ENCODE data around the gene ROBO1. TPM values are rescaled to one million over a fixed set of nuclear protein-coding genes. Genes with fewer than 3 reads are reported as not detected.

Gene ROBO1
- total RNA-seq, 1 experiment from 2014 or later: 33.9 TPM

GRCh38 chr3:79521221-79521848, 246.5 kb downstream of the ROBO1 start:
- H3K27ac Mint-ChIP-seq (ENCODE audit: unreplicated experiment): no peak overlapping the region
- CTCF ChIA-PET: interaction anchor here (0.7 to 1.4 kb wide), 2 partner anchors 1155 to 1667 kb away, joined by 3 to 11 read pairs; no protein-coding TSS in a partner anchor
- H3K4me3 Mint-ChIP-seq (ENCODE audit: low read depth, unreplicated experiment): no peak overlapping the region
- BruUV-seq (replicated peaks): no TSS peak
- peak; percentile 23 for TF ChIP-seq CTCF (IDR thresholded peaks at IDR 0.05; ENCODE audit: unreplicated experiment)
- H3K4me1 Mint-ChIP-seq (ENCODE audit: low read depth, unreplicated experiment): peaks cover 5% of the 10 kb centered on the region
- no peaks in the 10 kb centered on the region for H3K36me3 Mint-ChIP-seq (ENCODE audit: insufficient read depth, unreplicated experiment)
- H3K27me3 Mint-ChIP-seq (ENCODE audit: unreplicated experiment): no peaks in the 10 kb centered on the region
- intact Hi-C loops (cut with micrococcal nuclease; ENCODE audit: unreplicated experiment): loop anchor here (1.0 to 10.0 kb wide), 5 partner anchors 353 to 1723 kb away; no protein-coding TSS in a partner anchor
- no peaks in the 10 kb centered on the region for H3K9me3 Mint-ChIP-seq (ENCODE audit: low read depth, unreplicated experiment)
- DNase-seq: peak; percentile 45

GRCh38 chr3:79517766-79518413, 249.9 kb downstream of the ROBO1 start:
- TF ChIP-seq CTCF (IDR thresholded peaks at IDR 0.05; ENCODE audit: unreplicated experiment): no peak
- BruUV-seq (replicated peaks): no TSS peak
- Mint-ChIP-seq H3K4me1 (ENCODE audit: low read depth, unreplicated experiment) (peaks cover 5% of the 10 kb centered on the region), H3K27me3 (ENCODE audit: unreplicated experiment) (no peaks in the 10 kb centered on the region), H3K27ac (ENCODE audit: unreplicated experiment) (no peak overlapping the region), H3K9me3 (ENCODE audit: low read depth, unreplicated experiment) (no peaks in the 10 kb centered on the region), H3K4me3 (ENCODE audit: low read depth, unreplicated experiment) (no peak overlapping the region), H3K36me3 (ENCODE audit: insufficient read depth, unreplicated experiment) (no peaks in the 10 kb centered on the region)
- CTCF ChIA-PET: interaction anchor here (1.1 kb wide), 1 partner anchor 432 kb away, joined by 10 read pairs; no protein-coding TSS in a partner anchor
- intact Hi-C loops (cut with micrococcal nuclease; ENCODE audit: unreplicated experiment): no loop called here
- peak; percentile 41 for DNase-seq

GRCh38 chr3:79516795-79517194, 251.0 kb downstream of the ROBO1 start:
- Mint-ChIP-seq H3K9me3 (ENCODE audit: low read depth, unreplicated experiment) (no peaks in the 10 kb centered on the region), H3K36me3 (ENCODE audit: insufficient read depth, unreplicated experiment) (no peaks in the 10 kb centered on the region), H3K4me1 (ENCODE audit: low read depth, unreplicated experiment) (peaks cover 5% of the 10 kb centered on the region), H3K27me3 (ENCODE audit: unreplicated experiment) (no peaks in the 10 kb centered on the region), H3K4me3 (ENCODE audit: low read depth, unreplicated experiment) (no peak overlapping the region), H3K27ac (ENCODE audit: unreplicated experiment) (no peak overlapping the region)
- DNase-seq: no peak
- TF ChIP-seq CTCF (IDR thresholded peaks at IDR 0.05; ENCODE audit: unreplicated experiment): no peak
- BruUV-seq (replicated peaks): no TSS peak
- CTCF ChIA-PET: interaction anchor here (0.7 kb wide), 1 partner anchor 15 kb away, joined by 3 read pairs; no protein-coding TSS in a partner anchor
- intact Hi-C loops (cut with micrococcal nuclease; ENCODE audit: unreplicated experiment): no loop called here

- CTCF ChIA-PET: no interaction called here
- Mint-ChIP-seq H3K4me3 (ENCODE audit: low read depth, unreplicated experiment) (no peak overlapping the region), H3K27me3 (ENCODE audit: unreplicated experiment) (no peaks in the 10 kb centered on the region), H3K9me3 (ENCODE audit: low read depth, unreplicated experiment) (no peaks in the 10 kb centered on the region), H3K27ac (ENCODE audit: unreplicated experiment) (no peak overlapping the region), H3K4me1 (ENCODE audit: low read depth, unreplicated experiment) (peaks cover 5% of the 10 kb centered on the region), H3K36me3 (ENCODE audit: insufficient read depth, unreplicated experiment) (no peaks in the 10 kb centered on the region)
- no peak for TF ChIP-seq CTCF (IDR thresholded peaks at IDR 0.05; ENCODE audit: unreplicated experiment)
- BruUV-seq (replicated peaks): no TSS peak
- DNase-seq: no peak
- intact Hi-C loops (cut with micrococcal nuclease; ENCODE audit: unreplicated experiment): no loop called here
These were observed 252.7 kb downstream of the ROBO1 start for GRCh38 chr3:79515072-79515471.
